OCI-LY3 (cell line): ENCODE measurements around the gene TBC1D16.

Source experiments
- CTCF ChIP-seq: fragments of 200-600, 300-600 bp; sonication (generic); IDR thresholded peaks from 2 replicates; pipeline ENCODE4 v1.5.1; 2014; ENCODE audit warnings: antibody characterized with exemption, low read length, low read depth
- EZH2phosphoT487 ChIP-seq: fragments of 200-600 bp; shearing (Covaris generic); IDR thresholded peaks from 2 replicates; pipeline ENCODE4 v1.6.1; 2018; ENCODE audit warnings: antibody characterized with exemption, mixed run types, low read depth

- TF ChIP-seq CTCF = no peak
- TF ChIP-seq EZH2phosphoT487 = no peak
These were observed 83.3 kb downstream of the TBC1D16 start for GRCh38 chr17:79952265-79952877.
